Measurements from ENCODE around the gene BRDT. TPM values are rescaled to one million over a fixed set of nuclear protein-coding genes. Genes with fewer than 3 reads are reported as not detected.
"Not testable (repeated sequence)": the region's sequence is repeated elsewhere in the genome, so short reads cannot be mapped to it uniquely, and the experiment has no call there.

BRDT gene
- total and polyA plus RNA-seq, 12 donors: 0.06 TPM; not detected in 11

DNA sequence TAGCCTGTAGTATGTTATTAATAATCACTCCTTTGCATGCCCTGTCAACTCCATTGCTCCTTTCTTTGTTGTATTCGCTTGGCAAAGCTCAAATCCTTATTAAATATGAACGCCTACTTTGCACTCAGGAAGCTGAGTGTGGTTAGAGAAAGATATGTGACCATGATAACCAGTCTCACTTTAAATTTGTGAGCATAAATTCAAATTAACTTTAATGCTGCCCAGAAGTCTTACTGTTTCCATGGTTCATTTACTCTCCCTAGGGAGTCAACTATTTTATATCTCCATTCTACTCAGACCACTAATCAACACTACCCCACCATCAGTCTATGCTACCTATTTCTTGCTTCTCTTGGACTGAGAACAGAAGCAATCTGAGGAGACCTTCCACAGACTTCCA is 68.5 kb downstream of the BRDT start:
- H3K27ac ChIP-seq: no peak overlapping the region
- ATAC-seq (no peak), DNase-seq (no peak)
- intact Hi-C loops (cut with DNase I): no loop called here
- H3K4me1 ChIP-seq: no peaks in the 10 kb centered on the region
- peaks cover 0 to 14% (median 5%) of the 10 kb centered on the region in 7 donors for H3K27me3 ChIP-seq
- no peaks in the 10 kb centered on the region for H3K36me3 ChIP-seq
- TF ChIP-seq CTCF (IDR thresholded peaks at IDR 0.05): no peak
- H3K4me3 ChIP-seq: no peak overlapping the region
- 71 to 76% methylated on average over 2 of the region's 2 CpGs for WGBS, 2 donors
- H3K9me3 ChIP-seq: peaks cover 0 to 10% (median 0%) of the 10 kb centered on the region in 11 donors

DNA sequence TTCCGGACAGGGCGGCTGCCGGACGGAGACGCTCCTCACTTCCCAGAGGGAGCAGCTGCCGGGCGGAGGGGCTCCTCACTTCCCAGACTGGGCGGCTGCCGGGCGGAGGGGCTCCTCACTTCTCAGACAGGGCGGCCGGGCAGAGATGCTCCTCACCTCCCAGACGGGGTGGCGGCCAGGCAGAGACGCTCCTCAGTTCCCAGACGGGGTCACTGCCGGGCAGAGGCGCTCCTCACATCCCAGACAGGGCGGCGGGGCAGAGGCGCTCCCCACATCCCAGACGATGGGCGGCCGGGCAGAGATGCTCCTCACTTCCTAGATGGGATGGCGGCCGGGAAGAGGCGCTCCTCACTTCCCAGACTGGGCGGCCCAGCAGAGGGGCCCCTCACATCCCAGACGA is 76.8 kb downstream of the BRDT start:
- H3K27ac ChIP-seq; ATAC-seq; H3K36me3 ChIP-seq; H3K4me3 ChIP-seq; DNase-seq; intact Hi-C loops (cut with DNase I); H3K4me1 ChIP-seq: not testable (repeated sequence)
- WGBS, 2 donors: 96 to 97% methylated on average over 27 to 29 of the region's 29 CpGs
- Histone ChIP-seq H3K27me3 (peaks cover 0 to 37% (median 16%) of the 10 kb centered on the region in 7 donors), H3K9me3 (peaks cover 0 to 10% (median 0%) of the 10 kb centered on the region in 11 donors)

- no peak for TF ChIP-seq CTCF (IDR thresholded peaks at IDR 0.05)
- ATAC-seq: no peak
- no peaks in the 10 kb centered on the region for H3K36me3 ChIP-seq
- H3K27ac ChIP-seq: no peak overlapping the region
- no peak for DNase-seq
- peaks cover 0 to 9% (median 0%) of the 10 kb centered on the region in 11 donors for H3K9me3 ChIP-seq
- intact Hi-C loops (cut with DNase I): no loop called here
- H3K4me1 ChIP-seq: peaks cover 0 to 4% (median 0%) of the 10 kb centered on the region in 9 donors
- peaks cover 0 to 37% (median 16%) of the 10 kb centered on the region in 7 donors for H3K27me3 ChIP-seq
- 90 to 94% methylated on average over 9 of the region's 9 CpGs for WGBS, 2 donors
- H3K4me3 ChIP-seq: no peak overlapping the region
Measured at GRCh38 chr1:92026806-92027205, 77.6 kb downstream of the BRDT start.

DNA sequence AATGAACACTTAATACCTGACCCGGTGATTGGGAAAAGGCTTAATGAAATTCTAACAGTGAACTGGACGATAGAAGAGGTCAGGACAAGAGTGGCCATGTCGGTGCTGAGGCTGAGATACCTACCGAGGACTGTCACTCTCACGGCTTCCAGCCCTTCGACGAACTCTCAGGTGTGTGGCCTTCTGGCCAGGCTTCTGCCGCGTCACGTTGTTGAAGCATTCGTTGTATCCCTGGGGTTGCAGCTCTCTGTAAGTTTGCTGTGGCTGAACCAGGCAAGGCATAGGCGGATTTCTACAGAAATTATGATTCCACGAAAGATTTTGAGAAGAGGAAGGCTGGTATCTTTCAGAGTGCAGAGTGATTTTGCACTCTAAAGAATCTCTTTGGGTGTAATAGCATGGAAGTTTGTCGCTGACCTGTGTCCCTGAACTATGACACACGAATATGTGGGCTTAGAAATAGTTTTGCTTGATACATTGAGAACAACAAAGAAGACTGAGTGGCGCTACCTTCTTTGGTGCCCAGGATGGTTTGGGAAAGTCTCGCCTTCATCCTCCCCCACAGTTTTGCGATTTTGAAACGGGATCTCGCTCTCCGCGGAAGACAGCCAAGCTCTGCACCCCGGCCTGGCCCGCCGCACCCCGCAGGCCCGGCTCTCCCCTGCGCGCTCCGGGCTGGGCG is 80.2 kb downstream of the BRDT start:
- 41 to 42% methylated on average over 31 of the region's 31 CpGs for WGBS, 2 donors
- H3K4me3 ChIP-seq: peak overlapping the region in 9 of 10 donors; percentile 46 to 76 (median 61)
- H3K27ac ChIP-seq: no peak overlapping the region
- no peak for DNase-seq
- no peaks in the 10 kb centered on the region for H3K9me3 ChIP-seq
- intact Hi-C loops (cut with DNase I): no loop called here
- H3K27me3 ChIP-seq: peaks cover 0 to 37% (median 13%) of the 10 kb centered on the region in 7 donors
- H3K36me3 ChIP-seq: no peaks in the 10 kb centered on the region
- no peak for ATAC-seq
- peaks cover 0 to 4% (median 0%) of the 10 kb centered on the region in 9 donors for H3K4me1 ChIP-seq
- no peak for TF ChIP-seq CTCF (IDR thresholded peaks at IDR 0.05)

GRCh38 chr1:92030656-92031107 is 81.5 kb downstream of the BRDT start:
- intact Hi-C loops (cut with DNase I): no loop called here
- Histone ChIP-seq H3K9me3 (no peaks in the 10 kb centered on the region), H3K27me3 (peaks cover 0 to 37% (median 16%) of the 10 kb centered on the region in 7 donors), H3K27ac (no peak overlapping the region), H3K36me3 (no peaks in the 10 kb centered on the region), H3K4me3 (peak overlapping the region in 5 of 10 donors; percentile 20 to 76 (median 62)), H3K4me1 (peaks cover 0 to 4% (median 0%) of the 10 kb centered on the region in 9 donors)
- DNase-seq (no peak), ATAC-seq (peak in 2 of 8 donors; percentile 44 to 56)
- WGBS, 2 donors: 37 to 46% methylated on average over 4 of the region's 4 CpGs
- TF ChIP-seq CTCF (IDR thresholded peaks at IDR 0.05): no peak

Data from heart right ventricle (tissue), 16 donors.